Coronary artery (tissue), 2 donors: ENCODE results near the gene IGSF9.

ENCODE experiments used
- DNase-seq: peaks from one replicate; pipeline ENCODE4 v3.0.0-alpha.2; 2017; ENCODE audit warnings: low spot score
- H3K27ac ChIP-seq, 2 donors: fragments of 200-600 bp; sonication (generic); one replicate each; pipeline ENCODE4 v1.5.1; 2016 to 2019
- H3K4me3 ChIP-seq: fragments of 200-600 bp; sonication (generic); 2 replicates; pipeline ENCODE4 v1.5.1; 2016; ENCODE audit warnings: mild to moderate bottlenecking, moderate library complexity
- TF ChIP-seq, protein P1 (sequence below): fragments of 200-600 bp; sonication (generic); IDR thresholded peaks from one replicate; pipeline ENCODE4 v1.5.1; 2019; ENCODE audit warnings: antibody characterized with exemption

The IGSF9 gene

GRCh38 chr1:159981351-159982055, 36.1 kb upstream of the IGSF9 start:
- H3K4me3 ChIP-seq, result no peak overlapping the region
- no peak overlapping the region for H3K27ac ChIP-seq
- peak; percentile 41 for DNase-seq
- TF ChIP-seq, protein P1, sequence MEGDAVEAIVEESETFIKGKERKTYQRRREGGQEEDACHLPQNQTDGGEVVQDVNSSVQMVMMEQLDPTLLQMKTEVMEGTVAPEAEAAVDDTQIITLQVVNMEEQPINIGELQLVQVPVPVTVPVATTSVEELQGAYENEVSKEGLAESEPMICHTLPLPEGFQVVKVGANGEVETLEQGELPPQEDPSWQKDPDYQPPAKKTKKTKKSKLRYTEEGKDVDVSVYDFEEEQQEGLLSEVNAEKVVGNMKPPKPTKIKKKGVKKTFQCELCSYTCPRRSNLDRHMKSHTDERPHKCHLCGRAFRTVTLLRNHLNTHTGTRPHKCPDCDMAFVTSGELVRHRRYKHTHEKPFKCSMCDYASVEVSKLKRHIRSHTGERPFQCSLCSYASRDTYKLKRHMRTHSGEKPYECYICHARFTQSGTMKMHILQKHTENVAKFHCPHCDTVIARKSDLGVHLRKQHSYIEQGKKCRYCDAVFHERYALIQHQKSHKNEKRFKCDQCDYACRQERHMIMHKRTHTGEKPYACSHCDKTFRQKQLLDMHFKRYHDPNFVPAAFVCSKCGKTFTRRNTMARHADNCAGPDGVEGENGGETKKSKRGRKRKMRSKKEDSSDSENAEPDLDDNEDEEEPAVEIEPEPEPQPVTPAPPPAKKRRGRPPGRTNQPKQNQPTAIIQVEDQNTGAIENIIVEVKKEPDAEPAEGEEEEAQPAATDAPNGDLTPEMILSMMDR, result no peak

DNA sequence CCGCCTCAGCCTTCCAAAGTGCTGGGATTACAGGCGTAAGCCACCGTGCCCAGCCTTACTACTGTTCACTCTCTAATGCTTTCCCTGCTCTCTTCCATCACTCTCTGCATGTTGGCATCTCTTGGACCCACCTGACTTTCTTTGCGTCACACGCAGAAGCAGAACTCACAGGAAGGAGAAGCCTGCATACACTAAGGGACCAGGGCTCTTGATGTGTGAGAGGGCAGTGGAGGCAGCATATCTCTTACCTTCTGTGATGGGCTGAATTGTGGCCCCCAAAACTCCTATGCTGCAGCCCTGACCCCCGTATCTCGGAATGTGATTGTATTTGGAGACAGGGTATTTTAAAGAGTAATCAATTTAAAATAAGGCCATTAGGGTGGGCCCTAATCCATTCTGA, 35.4 kb upstream of the IGSF9 start:
- TF ChIP-seq, protein P1, result no peak
- Histone ChIP-seq H3K4me3 (no peak overlapping the region), H3K27ac (no peak overlapping the region)
- DNase-seq, result peak; percentile 12

DNA sequence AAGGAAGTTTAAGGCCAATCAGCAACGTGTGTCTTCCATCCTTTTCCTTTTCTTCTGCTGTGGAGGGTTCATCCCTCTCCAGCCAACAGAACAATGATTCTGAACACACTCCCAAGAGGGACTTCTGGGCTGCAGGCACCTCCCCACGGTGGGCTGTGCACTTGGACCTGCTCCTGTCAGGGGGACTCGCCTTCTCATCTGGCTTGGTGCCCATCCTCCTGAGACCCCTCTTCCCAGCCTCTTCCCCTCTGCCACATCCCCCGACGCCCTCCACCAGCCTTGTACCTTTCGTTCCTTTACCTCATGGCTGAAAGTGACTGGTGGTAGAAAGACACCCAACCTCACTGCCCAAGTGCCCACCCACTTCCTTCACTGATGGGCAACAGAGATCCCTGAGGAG, 34.7 kb upstream of the IGSF9 start:
- DNase-seq, result peak; percentile 31
- H3K4me3 ChIP-seq, result no peak overlapping the region
- TF ChIP-seq, protein P1, result no peak
- no peak overlapping the region for H3K27ac ChIP-seq

GRCh38 chr1:159979257-159979656, 33.8 kb upstream of the IGSF9 start:
- TF ChIP-seq, protein P1, result no peak
- H3K4me3 ChIP-seq, result no peak overlapping the region
- DNase-seq, result no peak
- H3K27ac ChIP-seq, result no peak overlapping the region

GRCh38 chr1:159978107-159978398, 32.6 kb upstream of the IGSF9 start:
- TF ChIP-seq, protein P1, result no peak
- no peak for DNase-seq
- H3K27ac ChIP-seq, result no peak overlapping the region
- H3K4me3 ChIP-seq, result no peak overlapping the region

DNA sequence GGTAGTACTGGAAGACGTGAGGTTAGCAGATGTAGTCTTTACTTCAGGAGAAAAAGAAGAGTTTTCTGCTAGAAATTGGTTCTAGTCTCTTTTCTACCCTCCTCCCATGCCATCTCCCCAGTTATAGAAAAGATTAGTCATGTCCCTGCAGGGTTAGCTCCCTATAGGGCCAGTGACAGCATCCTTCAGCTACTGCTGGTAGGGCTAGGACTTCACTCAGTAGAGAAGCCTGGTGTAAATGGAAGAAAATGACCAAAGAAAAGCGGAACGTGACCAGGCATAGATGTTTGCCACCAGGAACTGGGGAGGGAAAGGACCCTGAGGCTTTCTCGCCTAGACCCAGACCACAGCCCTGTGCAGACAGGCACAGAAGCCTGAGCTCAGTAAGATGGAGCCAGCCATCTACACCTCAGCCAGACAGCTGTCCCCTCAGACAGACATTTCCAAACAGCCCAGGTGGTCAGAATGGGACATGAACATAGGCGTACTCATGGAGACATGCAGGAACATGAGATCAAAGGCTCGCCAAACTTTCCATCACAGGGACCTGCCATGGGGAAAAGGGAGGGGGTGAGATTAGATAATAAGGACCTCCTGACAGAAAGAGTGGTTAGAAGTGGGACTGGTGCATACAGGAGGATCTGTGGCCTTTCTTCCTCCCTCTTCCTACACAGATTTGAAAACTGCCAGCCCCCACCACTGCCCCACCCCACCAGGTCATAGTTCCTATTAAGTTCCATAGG, 32.1 kb upstream of the IGSF9 start:
- H3K27ac ChIP-seq, result no peak overlapping the region
- H3K4me3 ChIP-seq, result no peak overlapping the region
- DNase-seq, result peak; percentile 62
- TF ChIP-seq, protein P1, result no peak

DNA sequence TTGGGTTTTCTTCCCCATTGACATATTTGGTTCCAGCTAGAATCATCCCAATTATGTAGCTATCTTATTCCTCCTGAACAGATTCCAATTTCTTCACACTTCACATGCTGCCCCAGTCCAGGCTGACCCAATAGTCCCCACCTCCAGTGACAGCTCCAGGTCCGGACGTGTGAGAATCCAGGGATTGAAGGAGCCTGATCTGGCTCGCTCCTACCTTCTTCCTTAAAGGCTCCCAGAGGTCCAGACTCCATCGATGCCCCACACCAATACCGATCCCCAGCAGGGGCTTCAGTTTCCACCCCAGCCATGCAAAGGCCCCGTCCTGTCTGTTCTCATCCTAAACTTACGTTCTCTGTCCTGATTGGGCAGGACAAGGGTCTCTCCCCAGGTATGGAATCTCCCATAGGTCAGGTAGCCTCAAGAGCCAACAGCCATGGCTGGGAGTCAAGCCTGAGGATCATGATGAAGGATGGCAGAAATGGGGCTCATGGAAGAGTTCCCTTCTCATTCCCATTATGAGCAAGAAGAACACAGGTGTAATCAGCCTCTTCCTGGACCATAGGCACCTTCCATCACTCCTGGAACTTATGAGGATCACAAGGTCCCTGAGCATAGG, 29.0 kb upstream of the IGSF9 start:
- DNase-seq, result peak; percentile 31
- no peak overlapping the region for H3K4me3 ChIP-seq
- TF ChIP-seq, protein P1, result no peak
- no peak overlapping the region for H3K27ac ChIP-seq
